K562 (cell line): ENCODE data around the gene IPCEF1. TPM values are rescaled to one million over a fixed set of nuclear protein-coding genes. Genes with fewer than 3 reads are reported as not detected.
"Not testable (repeated sequence)": the region's sequence is repeated elsewhere in the genome, so short reads cannot be mapped to it uniquely, and the experiment has no call there.

Experiments
- ATAC-seq: fragments of 200-7000 bp; cut with Tn5 transposase; 3 replicates; pipeline ENCODE4 v1.9.1; 2020; ENCODE audit warnings: moderate library complexity
- BruUV-seq: library from RNA; stranded (reverse); fragments of 400-500 nt; replicated peaks from 2 replicates; lab custom pipeline; 2021; lab: Mats Ljungman, UMichigan
- CTCF ChIA-PET: fragments of 300-600 bp; formaldehyde crosslinking; extraction: SDS; loops from one replicate; lab custom pipeline; 2021; ENCODE audit warnings: low intra/inter-chr PET ratio; lab: Yijun Ruan, JAX
- POLR2A ChIA-PET: fragments of 300-600, 350-650 bp; sonication (Branson Sonifier 250); formaldehyde crosslinking; extraction: SDS; loops from one replicate; lab custom pipeline; 2021; ENCODE audit warnings: antibody characterized with exemption, inconsistent platforms; lab: Yijun Ruan, JAX
- DNase-seq, 4 experiments: peaks; one replicate each; pipeline versions ENCODE4 v3.0.0 to v3.0.0-alpha.2; 2011 to 2018; ENCODE audit warnings: low spot score in 3 of 4, mixed read lengths in 3 of 4; ENCODE audit errors: extremely low read depth in 1 of 4
- FAIRE-seq: peaks from 2 replicates; lab custom pipeline; 2011; peaks lifted over from hg19 to GRCh38; lab: Jason Lieb, UNC
- H2AFZ ChIP-seq: 2 replicates; pipeline ENCODE4 v1.6.0; 2011; ENCODE audit warnings: low read depth, low read length, control low read depth, inconsistent platforms
- H3K27ac ChIP-seq: fragments of 200-600 bp; 3 replicates; pipeline ENCODE4 v1.8.0; 2011; ENCODE audit warnings: low read depth, mild to moderate bottlenecking, control low read depth, inconsistent platforms, low read length, moderate library complexity, mixed read lengths; ENCODE audit errors: extremely low read depth
- H3K27me3 ChIP-seq, 2 experiments: fragments of 300-600 bp in 1 of 2; 2 replicates in 1 of 2; 3 replicates in 1 of 2; pipeline versions ENCODE4 v1.6.0 to v1.8.0; 2011; ENCODE audit warnings: inconsistent platforms in 2 of 2, low read length in 2 of 2, mild to moderate bottlenecking in 1 of 2, mixed read lengths in 1 of 2, moderate library complexity in 1 of 2; ENCODE audit not compliant: control insufficient read depth in 2 of 2, insufficient read depth in 2 of 2
- H3K36me3 ChIP-seq: fragments of 300-600 bp; 3 replicates; pipeline ENCODE4 v1.8.0; 2011; ENCODE audit warnings: mild to moderate bottlenecking, low read length, inconsistent platforms; ENCODE audit not compliant: control insufficient read depth, insufficient read depth
- H3K4me1 ChIP-seq, 2 experiments: fragments of 200-600 bp in 1 of 2; replicated peaks in 1 of 2; 2 replicates in 1 of 2; 3 replicates in 1 of 2; pipeline versions ENCODE4 v1.5.1 to v1.8.0; 2011; ENCODE audit warnings: inconsistent platforms in 2 of 2, low read length in 2 of 2, mild to moderate bottlenecking in 1 of 2, mixed read lengths in 1 of 2, moderate library complexity in 1 of 2; ENCODE audit not compliant: control insufficient read depth in 2 of 2, insufficient read depth in 2 of 2
- H3K4me2 ChIP-seq: 2 replicates; pipeline ENCODE4 v1.6.1; 2011; ENCODE audit warnings: low read length, control low read depth, inconsistent platforms, mixed read lengths; ENCODE audit not compliant: insufficient read depth
- H3K4me3 ChIP-seq: fragments of 200-600 bp; sonication (generic), shearing (Covaris generic); 2 replicates; pipeline ENCODE4 v1.5.1; 2016; ENCODE audit warnings: control low read depth, inconsistent platforms
- H3K79me2 ChIP-seq: fragments of 200-600 bp; 3 replicates; pipeline ENCODE4 v1.8.0; 2011; ENCODE audit warnings: low read length, inconsistent platforms; ENCODE audit not compliant: control insufficient read depth, insufficient read depth
- H3K9ac ChIP-seq, 2 experiments: 2 replicates each; pipeline versions ENCODE4 v1.6.0 to v1.6.1; 2011; ENCODE audit warnings: low read depth in 2 of 2, low read length in 2 of 2, control low read depth in 1 of 2, inconsistent platforms in 1 of 2, mild to moderate bottlenecking in 1 of 2, mixed read lengths in 1 of 2; ENCODE audit not compliant: insufficient read depth in 1 of 2
- H3K9me1 ChIP-seq: one replicate; pipeline ENCODE4 v1.6.0; 2011; ENCODE audit warnings: inconsistent platforms, mild to moderate bottlenecking, low read length, moderate library complexity; ENCODE audit not compliant: control insufficient read depth, insufficient read depth
- H3K9me3 ChIP-seq: replicated peaks from 2 replicates; pipeline ENCODE4 v1.5.1; 2011; ENCODE audit warnings: low read depth, low read length, inconsistent platforms; ENCODE audit not compliant: control insufficient read depth, insufficient read depth
- H4K20me1 ChIP-seq: replicated peaks from 2 replicates; pipeline ENCODE4 v1.6.1; 2011; ENCODE audit warnings: low read length, inconsistent platforms, mixed read lengths; ENCODE audit not compliant: control insufficient read depth, insufficient read depth
- CBFA2T3 ChIP-seq: fragments of 450-650 bp; IDR thresholded peaks from 2 replicates; pipeline ENCODE4 v1.6.1; 2017
- HNRNPL ChIP-seq: fragments of 200-400 bp; formaldehyde crosslinking; IDR thresholded peaks from 2 replicates; pipeline ENCODE4 v1.6.1; 2017; ENCODE audit warnings: low read depth, mild to moderate bottlenecking, low read length
- MEF2A ChIP-seq: IDR thresholded peaks from 2 replicates; pipeline ENCODE4 v1.6.1; 2011; ENCODE audit warnings: low read depth, mild to moderate bottlenecking, low read length, moderate library complexity; ENCODE audit not compliant: control insufficient read depth
- POLR2B ChIP-seq: fragments of 450-650 bp; IDR thresholded peaks from 2 replicates; pipeline ENCODE4 v1.6.1; 2018; ENCODE audit warnings: low read depth; ENCODE audit not compliant: partially characterized antibody
- RBM14 ChIP-seq: fragments of 200-400 bp; formaldehyde crosslinking; IDR thresholded peaks from 2 replicates; pipeline ENCODE4 v1.6.1; 2018; ENCODE audit warnings: low read depth, mild to moderate bottlenecking, low read length, moderate library complexity, borderline replicate concordance; ENCODE audit not compliant: insufficient read depth
- ZBTB7A ChIP-seq: IDR thresholded peaks from 2 replicates; pipeline ENCODE4 v1.6.1; 2011; ENCODE audit warnings: low read depth, mild to moderate bottlenecking, low read length, moderate library complexity, borderline replicate concordance; ENCODE audit not compliant: control insufficient read depth
- WGBS: fragments of 100-300 bp; shearing (Covaris generic); methylation state at CpG from one replicate; pipeline ENCODE4 v1.1.6; 2016; ENCODE audit warnings: low coverage, mixed read lengths; ENCODE audit not compliant: insufficient coverage; ENCODE audit errors: missing lambda C conversion rate; 5-methylcytosine and 5-hydroxymethylcytosine counted together
- in situ Hi-C: fragments of 300-500 bp; cut with MboI; formaldehyde crosslinking; loops from 4 replicates; pipeline ENCODE4 v1.15.0; 2018; ENCODE audit warnings: inconsistent platforms, mixed read lengths
- intact Hi-C: fragments of 100-400 bp; cut with micrococcal nuclease; formaldehyde crosslinking; loops from 2 replicates; pipeline ENCODE4 v1.14.2; 2022
- polyA plus RNA-seq, 8 experiments: library from polyadenylated mRNA; depleted of rRNA in 4 of 8; stranded (reverse) in 5 of 8; unstranded in 3 of 8; fragments of >200 nt; fragmentation: Nextera tagmentation in 2 of 8; fragmentation: Illumina TruSeq in 1 of 8; extraction: Ambion mirVana in 2 of 8; extraction: Trizol in 1 of 8; gene quantifications; 2 replicates each; pipeline versions ENCODE4 v1.2.1 to v1.2.3, GENCODE V29; 2011 to 2014; ENCODE audit warnings: inconsistent platforms in 1 of 8, missing spikeins in 1 of 8
- total RNA-seq, 7 experiments: library from RNA; depleted of rRNA in 6 of 7; stranded (reverse); fragments of >200 nt in 6 of 7; fragmentation: Illumina TruSeq in 2 of 7; extraction: Trizol in 2 of 7; gene quantifications; 2 replicates each; pipeline versions ENCODE4 v1.2.1 to v1.2.3, GENCODE V29; 2011 to 2021; ENCODE audit warnings: low replicate concordance in 1 of 7

IPCEF1 gene
- total and polyA plus RNA-seq, 9 of the 15 experiments (the other 6 are each of a cell fraction or from before 2014, with no cell fraction given) = 0.14 to 0.18 TPM; not detected in 7

GRCh38 chr6:154304191-154304590, 52.4 kb downstream of the IPCEF1 start:
- POLR2A ChIA-PET = no interaction called here

GRCh38 chr6:154303642-154304041, 53.0 kb downstream of the IPCEF1 start:
- BruUV-seq, ATAC-seq, H3K4me3 ChIP-seq, H2AFZ ChIP-seq, H4K20me1 ChIP-seq, H3K9ac ChIP-seq, CTCF ChIA-PET, intact Hi-C loops, POLR2A ChIA-PET, H3K4me1 ChIP-seq, H3K36me3 ChIP-seq, in situ Hi-C loops, H3K9me1 ChIP-seq, H3K27ac ChIP-seq, H3K27me3 ChIP-seq, H3K79me2 ChIP-seq, DNase-seq, H3K9me3 ChIP-seq, FAIRE-seq, H3K4me2 ChIP-seq: not testable (repeated sequence)
- WGBS = 0% methylated on average over 4 of the region's 4 CpGs

More at GRCh38 chr6:154304191-154304590, 52.4 kb downstream of the IPCEF1 start:
- BruUV-seq = no TSS peak
- in situ Hi-C loops (no loop called here), intact Hi-C loops (no loop called here)
- CTCF ChIA-PET = no interaction called here
- Histone ChIP-seq H3K9me1 (no peaks in the 10 kb centered on the region), H3K27me3 (peaks cover 0 to 2% of the 10 kb centered on the region in 2 experiments; a peak in 2 of 5 replicates), H2AFZ (no peak overlapping the region), H3K4me1 (no peaks in the 10 kb centered on the region; a peak in 1 of 5 replicates), H3K36me3 (no peaks in the 10 kb centered on the region), H3K9ac (no peak overlapping the region), H3K4me3 (no peak overlapping the region), H3K27ac (no peak overlapping the region), H3K79me2 (no peaks in the 10 kb centered on the region), H3K4me2 (no peak overlapping the region), H4K20me1 (no peaks in the 10 kb centered on the region), H3K9me3 (no peaks in the 10 kb centered on the region)
- DNase-seq (no peak), FAIRE-seq (no peak), ATAC-seq (no peak)
- TF ChIP-seq CBFA2T3 = no peak
- TF ChIP-seq ZBTB7A = no peak
- TF ChIP-seq HNRNPL = no peak
- TF ChIP-seq POLR2B = no peak
- no peak for TF ChIP-seq MEF2A
- TF ChIP-seq RBM14 = no peak
- 0% methylated on average over 1 of the region's 1 CpG for WGBS
